PC-9 (cell line): ENCODE results near the gene RRAGA.

Experiments used
- CTCF ChIP-seq: fragments of 200-600 bp; sonication (generic); conservative IDR thresholded peaks from 2 replicates; pipeline ENCODE4 v1.6.1; 2017; ENCODE audit warnings: mixed run types, antibody characterized with exemption, mild to moderate bottlenecking, moderate library complexity
- EZH2 ChIP-seq: fragments of 200-600 bp; sonication (generic); IDR thresholded peaks from 2 replicates; pipeline ENCODE4 v1.8.0; 2017; ENCODE audit warnings: antibody characterized with exemption, low read depth

- TF ChIP-seq CTCF (no peak), EZH2 (no peak)
These were observed 25.6 kb downstream of the RRAGA start for GRCh38 chr9:19074836-19075235.
